ENCODE data around the gene SLCO3A1.
A peak's percentile ranks its signal among the peaks of the same experiment; 100 is the strongest.

The SLCO3A1 gene

DNA sequence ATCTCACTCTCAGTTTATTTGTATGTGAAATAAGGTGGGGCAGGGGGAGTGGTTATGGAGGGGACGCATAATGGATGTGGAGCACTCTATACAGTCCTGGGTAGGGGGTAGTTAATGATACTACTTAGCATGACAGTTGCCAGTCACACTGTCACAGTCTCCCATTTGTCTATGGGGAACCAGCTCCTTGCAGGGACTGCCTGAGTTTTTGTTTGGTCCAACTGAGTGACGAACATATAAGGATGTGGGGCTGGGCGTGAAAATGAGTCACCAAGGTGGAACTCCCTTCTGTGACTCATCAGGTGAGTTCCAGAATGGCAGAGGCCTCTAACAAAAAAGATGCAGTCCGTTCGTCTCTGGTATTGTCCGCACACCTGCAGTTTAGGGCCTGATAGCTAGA lies 304.9 kb downstream of the SLCO3A1 start:
- no peaks in the 10 kb centered on the region for H3K9me3 ChIP-seq (ENCODE audit: control insufficient read depth, low read length)
- no peak overlapping the region for H3K4me3 ChIP-seq (ENCODE audit: low read depth, low read length)
- H3K4me1 ChIP-seq = peaks cover 6% of the 10 kb centered on the region
- no peak overlapping the region for H3K4me2 ChIP-seq (ENCODE audit: low read length)
- H3K27me3 ChIP-seq (ENCODE audit: control insufficient read depth, insufficient read depth, low read length) = no peaks in the 10 kb centered on the region
- no peak overlapping the region for H3K9ac ChIP-seq
- H2AFZ ChIP-seq = no peak overlapping the region
- TF ChIP-seq, protein P1, sequence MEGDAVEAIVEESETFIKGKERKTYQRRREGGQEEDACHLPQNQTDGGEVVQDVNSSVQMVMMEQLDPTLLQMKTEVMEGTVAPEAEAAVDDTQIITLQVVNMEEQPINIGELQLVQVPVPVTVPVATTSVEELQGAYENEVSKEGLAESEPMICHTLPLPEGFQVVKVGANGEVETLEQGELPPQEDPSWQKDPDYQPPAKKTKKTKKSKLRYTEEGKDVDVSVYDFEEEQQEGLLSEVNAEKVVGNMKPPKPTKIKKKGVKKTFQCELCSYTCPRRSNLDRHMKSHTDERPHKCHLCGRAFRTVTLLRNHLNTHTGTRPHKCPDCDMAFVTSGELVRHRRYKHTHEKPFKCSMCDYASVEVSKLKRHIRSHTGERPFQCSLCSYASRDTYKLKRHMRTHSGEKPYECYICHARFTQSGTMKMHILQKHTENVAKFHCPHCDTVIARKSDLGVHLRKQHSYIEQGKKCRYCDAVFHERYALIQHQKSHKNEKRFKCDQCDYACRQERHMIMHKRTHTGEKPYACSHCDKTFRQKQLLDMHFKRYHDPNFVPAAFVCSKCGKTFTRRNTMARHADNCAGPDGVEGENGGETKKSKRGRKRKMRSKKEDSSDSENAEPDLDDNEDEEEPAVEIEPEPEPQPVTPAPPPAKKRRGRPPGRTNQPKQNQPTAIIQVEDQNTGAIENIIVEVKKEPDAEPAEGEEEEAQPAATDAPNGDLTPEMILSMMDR (IDR thresholded peaks at IDR 0.05) = no peak
- H3K79me2 ChIP-seq = no peaks in the 10 kb centered on the region
- no peaks in the 10 kb centered on the region for H3K36me3 ChIP-seq (ENCODE audit: control insufficient read depth, insufficient read depth, low read length)
- no peak overlapping the region for H3K27ac ChIP-seq

DNA sequence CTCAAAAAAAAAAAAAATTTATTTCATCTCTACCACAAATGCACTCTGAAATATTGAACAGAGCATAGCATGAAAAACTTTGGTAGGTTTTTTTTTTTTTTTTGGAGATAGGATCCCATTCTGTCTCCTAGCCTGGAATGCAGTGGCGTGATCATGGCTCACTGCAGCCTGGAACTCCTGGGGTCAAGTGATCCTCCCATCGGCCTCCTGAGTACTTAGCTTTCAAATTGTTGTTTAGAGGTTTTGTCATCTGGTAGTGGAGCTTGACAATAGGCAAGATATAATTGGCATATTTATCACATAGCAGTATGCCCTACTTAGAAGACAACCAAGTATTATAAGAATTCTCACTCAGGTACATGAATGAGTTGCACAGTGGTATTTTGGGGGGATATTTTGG lies 306.0 kb downstream of the SLCO3A1 start:
- Histone ChIP-seq H3K27ac (no peak overlapping the region), H3K9ac (no peak overlapping the region), H3K4me2 (ENCODE audit: low read length) (no peak overlapping the region), H3K9me3 (ENCODE audit: control insufficient read depth, low read length) (no peaks in the 10 kb centered on the region), H3K27me3 (ENCODE audit: control insufficient read depth, insufficient read depth, low read length) (no peaks in the 10 kb centered on the region), H2AFZ (no peak overlapping the region), H3K4me3 (ENCODE audit: low read depth, low read length) (no peak overlapping the region), H3K36me3 (ENCODE audit: control insufficient read depth, insufficient read depth, low read length) (no peaks in the 10 kb centered on the region), H3K79me2 (no peaks in the 10 kb centered on the region), H3K4me1 (peaks cover 6% of the 10 kb centered on the region)
- TF ChIP-seq, protein P1 (IDR thresholded peaks at IDR 0.05) = no peak

DNA sequence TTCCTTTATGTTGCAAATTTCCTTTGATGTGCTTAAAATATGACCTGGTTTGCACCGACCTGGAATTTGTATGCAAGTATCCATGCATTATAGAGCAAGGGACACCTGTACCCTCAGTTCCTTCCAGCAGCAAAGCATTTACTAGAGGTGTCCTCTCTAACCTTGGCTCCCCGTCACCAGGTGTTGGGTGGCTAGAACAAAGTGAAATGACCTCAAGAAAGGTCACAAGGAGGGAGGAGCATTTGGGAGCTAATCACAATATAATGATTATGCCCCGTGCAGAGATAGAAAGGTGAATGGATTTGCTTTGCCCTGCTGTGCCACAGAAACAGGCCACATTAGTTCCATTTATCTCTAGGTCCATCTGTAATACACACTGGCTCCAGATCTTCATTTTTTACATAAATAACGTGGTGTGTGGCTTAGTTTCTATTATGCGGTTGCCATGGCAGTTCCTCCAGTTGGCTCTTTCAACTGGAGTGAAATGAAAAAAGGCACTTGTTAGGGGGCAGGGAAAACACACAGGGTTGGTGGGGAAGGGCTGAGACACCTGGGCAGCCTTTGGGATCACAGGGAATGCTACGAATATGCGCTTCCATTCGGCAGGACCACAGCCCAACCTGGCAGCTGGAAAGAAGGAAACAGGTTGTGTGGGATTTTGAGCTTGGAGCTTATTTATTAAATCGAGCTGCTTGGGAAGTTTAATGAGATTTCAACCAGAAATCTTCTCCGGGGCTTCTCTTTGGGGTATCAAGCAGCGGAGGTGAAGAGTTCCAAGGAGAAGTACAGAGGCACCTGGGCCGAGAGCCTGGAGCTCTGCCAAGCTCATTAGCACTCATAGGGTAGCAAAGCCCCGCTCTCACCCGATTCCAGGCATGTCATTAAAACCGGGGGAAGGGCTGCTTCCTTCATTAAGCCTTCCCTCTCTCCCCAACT lies 306.7 kb downstream of the SLCO3A1 start:
- Histone ChIP-seq H3K36me3 (ENCODE audit: control insufficient read depth, insufficient read depth, low read length) (no peaks in the 10 kb centered on the region), H3K4me2 (ENCODE audit: low read length) (no peak overlapping the region), H2AFZ (no peak overlapping the region), H3K9me3 (ENCODE audit: control insufficient read depth, low read length) (no peaks in the 10 kb centered on the region), H3K4me1 (peaks cover 6% of the 10 kb centered on the region), H3K9ac (no peak overlapping the region), H3K79me2 (no peaks in the 10 kb centered on the region), H3K27ac (peak overlapping the region; percentile 1), H3K27me3 (ENCODE audit: control insufficient read depth, insufficient read depth, low read length) (no peaks in the 10 kb centered on the region), H3K4me3 (ENCODE audit: low read depth, low read length) (no peak overlapping the region)
- TF ChIP-seq, protein P1 (IDR thresholded peaks at IDR 0.05) = no peak

DNA sequence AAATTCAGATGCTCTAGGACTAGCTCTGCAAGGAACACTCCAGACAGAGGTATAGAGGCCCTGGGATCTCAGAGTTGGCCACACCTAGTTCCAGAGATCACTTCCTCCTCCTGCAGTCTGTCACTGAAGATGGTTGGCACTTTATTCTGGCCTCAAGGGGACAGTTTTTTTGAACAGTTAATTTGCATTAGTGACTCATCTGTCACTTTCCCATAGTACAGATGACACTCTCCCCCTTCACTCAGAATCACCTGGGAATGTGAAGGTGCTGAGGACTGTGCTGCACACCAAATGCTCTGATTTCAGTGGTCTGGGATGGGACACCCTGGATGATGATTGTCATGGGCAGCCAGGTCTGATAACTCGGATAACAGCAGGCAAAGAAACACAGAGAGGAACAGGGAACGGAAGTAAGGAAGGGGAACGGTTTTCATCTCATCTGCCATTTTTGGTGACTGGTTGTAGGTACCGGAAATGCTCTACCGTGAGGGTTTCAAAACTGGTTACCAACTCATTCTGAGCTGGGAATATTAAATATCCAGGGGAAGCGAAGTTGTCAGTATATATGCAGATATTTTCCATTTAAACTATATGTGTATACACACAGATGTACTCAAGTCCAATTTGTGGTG lies 307.6 kb downstream of the SLCO3A1 start:
- Histone ChIP-seq H2AFZ (no peak overlapping the region), H3K79me2 (no peaks in the 10 kb centered on the region), H3K9ac (no peak overlapping the region), H3K9me3 (ENCODE audit: control insufficient read depth, low read length) (no peaks in the 10 kb centered on the region), H3K4me2 (ENCODE audit: low read length) (no peak overlapping the region), H3K27ac (no peak overlapping the region), H3K4me1 (peaks cover 14% of the 10 kb centered on the region), H3K36me3 (ENCODE audit: control insufficient read depth, insufficient read depth, low read length) (no peaks in the 10 kb centered on the region), H3K4me3 (ENCODE audit: low read depth, low read length) (no peak overlapping the region), H3K27me3 (ENCODE audit: control insufficient read depth, insufficient read depth, low read length) (no peaks in the 10 kb centered on the region)
- TF ChIP-seq, protein P1 (IDR thresholded peaks at IDR 0.05) = no peak
